Thymus (tissue), 11 donors: Measurements from ENCODE around the gene CMC4. TPM values are rescaled to one million over a fixed set of nuclear protein-coding genes. Genes with fewer than 3 reads are reported as not detected.

ENCODE experiments used
- DNase-seq, 9 donors: peaks; one replicate each; pipeline ENCODE4 v3.0.0-alpha.2; 2013; ENCODE audit warnings: low spot score in 9 of 9, low read depth in 6 of 9, missing footprints in 1 of 9
- H3K27ac ChIP-seq, 2 donors: one replicate each; pipeline ENCODE4 v1.5.1; 2013; ENCODE audit warnings: control low read depth in 1 of 2, low read depth in 1 of 2, low read length in 1 of 2, mild to moderate bottlenecking in 1 of 2, moderate library complexity in 1 of 2
- H3K27me3 ChIP-seq, 2 donors: one replicate each; pipeline ENCODE4 v1.5.1; 2013; ENCODE audit warnings: low read length in 1 of 2; ENCODE audit not compliant: control insufficient read depth in 2 of 2, insufficient read depth in 1 of 2
- H3K36me3 ChIP-seq, 2 donors: one replicate each; pipeline ENCODE4 v1.5.1; 2013; ENCODE audit warnings: low read length in 1 of 2, mild to moderate bottlenecking in 1 of 2, moderate library complexity in 1 of 2; ENCODE audit not compliant: control insufficient read depth in 2 of 2, insufficient read depth in 2 of 2
- H3K4me1 ChIP-seq, 2 donors: one replicate each; pipeline ENCODE4 v1.5.1; 2013; ENCODE audit warnings: low read length in 2 of 2; ENCODE audit not compliant: control insufficient read depth in 2 of 2, insufficient read depth in 2 of 2
- H3K4me3 ChIP-seq, 2 donors: one replicate each; pipeline ENCODE4 v1.5.1; 2013; ENCODE audit warnings: low read length in 2 of 2, control low read depth in 1 of 2, mild to moderate bottlenecking in 1 of 2
- H3K9me3 ChIP-seq, 2 donors: one replicate each; pipeline ENCODE4 v1.5.1; 2013; ENCODE audit warnings: low read length in 1 of 2, mild to moderate bottlenecking in 1 of 2; ENCODE audit not compliant: control insufficient read depth in 2 of 2, insufficient read depth in 1 of 2
- WGBS: extraction: QIAGEN DNeasy Blood & Tissue Kit; methylation state at CpG from one replicate; pipeline ENCODE4 v1.1.7; 2013; 5-methylcytosine and 5-hydroxymethylcytosine counted together
- polyA plus RNA-seq: library from polyadenylated mRNA; stranded (reverse); fragments of 200-250 nt; gene quantifications from one replicate; pipeline ENCODE4 v1.2.3, GENCODE V29; 2013
- total RNA-seq: library from RNA; stranded (reverse); fragments of 120-200 nt; gene quantifications from one replicate; pipeline ENCODE4 v1.2.4, GENCODE V29; 2013
- donor health status: healthy.

The CMC4 gene
- total and polyA plus RNA-seq, 2 donors: 9.0 to 26.3 TPM

DNA sequence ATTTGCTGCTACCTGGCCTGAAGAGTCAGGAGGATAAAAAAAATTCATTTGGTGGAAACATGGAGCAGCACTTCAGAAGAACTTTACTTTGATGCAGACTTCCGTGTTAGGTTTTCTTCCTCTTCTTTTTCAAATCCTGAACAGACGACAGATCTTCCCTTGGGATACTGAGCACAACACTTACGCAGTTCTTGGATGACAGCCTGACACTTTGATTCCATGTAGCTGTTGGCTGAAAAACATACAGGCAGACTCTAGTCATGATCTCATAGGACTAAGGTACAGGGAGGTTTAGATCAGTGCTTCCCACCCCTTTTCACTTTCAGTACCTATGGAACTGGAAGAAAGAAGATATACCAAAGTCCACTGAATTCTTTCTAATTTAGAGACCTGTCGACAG, 9.2 kb downstream of the CMC4 start:
- Histone ChIP-seq H3K4me1 (peaks cover 0 to 1% of the 10 kb centered on the region in 2 donors), H3K36me3 (peaks cover 0 to 6% of the 10 kb centered on the region in 2 donors), H3K9me3 (no peaks in the 10 kb centered on the region), H3K4me3 (no peak overlapping the region), H3K27me3 (no peaks in the 10 kb centered on the region), H3K27ac (no peak overlapping the region)
- no peak for DNase-seq
- WGBS: 97% methylated on average over 4 of the region's 4 CpGs

DNA sequence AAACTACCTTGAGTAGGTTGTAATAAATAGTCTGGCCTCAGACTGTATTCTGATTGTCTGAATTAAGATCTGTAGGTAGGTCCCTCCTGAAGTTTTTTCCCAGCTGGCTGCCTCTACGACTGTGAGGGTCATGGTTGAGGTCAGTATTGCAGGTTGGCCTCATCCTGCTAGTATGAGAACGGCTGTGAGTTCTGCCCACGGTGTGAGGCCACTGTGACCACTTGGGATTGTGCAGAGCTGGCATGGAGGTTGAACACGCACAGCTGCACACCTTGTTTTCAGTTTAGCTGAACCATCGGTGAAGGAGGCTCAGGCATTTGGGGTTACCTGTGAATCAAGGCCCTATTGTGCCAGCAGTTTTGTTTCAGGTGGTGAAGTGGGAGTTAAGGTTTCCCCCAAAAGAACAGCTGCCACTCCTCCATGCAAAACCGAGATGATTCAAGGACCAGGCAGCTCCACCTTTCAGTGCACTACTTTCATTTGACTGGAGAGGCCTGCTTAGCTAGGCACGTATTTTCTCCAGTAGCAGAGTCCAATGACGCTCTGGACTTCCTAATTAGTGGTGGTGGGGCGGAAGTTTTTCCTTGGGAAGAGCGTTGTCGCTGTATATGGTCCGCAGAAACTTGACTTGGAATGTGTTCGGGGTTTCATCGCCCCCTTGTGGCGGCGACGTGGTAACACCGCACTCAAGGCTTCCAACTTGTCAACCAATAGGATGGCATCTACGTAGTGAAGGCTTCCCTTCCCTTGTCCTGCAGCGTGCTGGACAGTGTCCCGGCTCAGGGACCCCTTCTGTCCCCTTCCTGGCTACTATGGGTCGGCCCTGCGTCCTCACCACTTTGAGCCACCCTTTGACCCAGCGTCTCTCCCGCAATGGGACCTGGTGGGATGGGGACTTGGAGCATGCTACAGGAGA, 13.8 kb downstream of the CMC4 start:
- peaks cover 0 to 13% of the 10 kb centered on the region in 2 donors for H3K36me3 ChIP-seq
- H3K27me3 ChIP-seq: no peaks in the 10 kb centered on the region
- H3K27ac ChIP-seq: no peak overlapping the region
- H3K4me3 ChIP-seq: no peak overlapping the region
- peaks cover 0 to 4% of the 10 kb centered on the region in 2 donors for H3K4me1 ChIP-seq
- DNase-seq: peak in 6 of 9 donors; percentile 23 to 68 (median 50)
- WGBS: 20% methylated on average over 23 of the region's 25 CpGs
- H3K9me3 ChIP-seq: no peaks in the 10 kb centered on the region

- no peak overlapping the region for H3K4me3 ChIP-seq
- 97% methylated on average over 1 of the region's 1 CpG for WGBS
- peak in 1 of 9 donors; percentile 11 for DNase-seq
- H3K27me3 ChIP-seq: no peaks in the 10 kb centered on the region
- no peak overlapping the region for H3K27ac ChIP-seq
- no peaks in the 10 kb centered on the region for H3K9me3 ChIP-seq
- H3K4me1 ChIP-seq: peaks cover 0 to 4% of the 10 kb centered on the region in 2 donors
- peaks cover 0 to 13% of the 10 kb centered on the region in 2 donors for H3K36me3 ChIP-seq
Measured at GRCh38 chrX:155056471-155056870, 14.5 kb downstream of the CMC4 start.

DNA sequence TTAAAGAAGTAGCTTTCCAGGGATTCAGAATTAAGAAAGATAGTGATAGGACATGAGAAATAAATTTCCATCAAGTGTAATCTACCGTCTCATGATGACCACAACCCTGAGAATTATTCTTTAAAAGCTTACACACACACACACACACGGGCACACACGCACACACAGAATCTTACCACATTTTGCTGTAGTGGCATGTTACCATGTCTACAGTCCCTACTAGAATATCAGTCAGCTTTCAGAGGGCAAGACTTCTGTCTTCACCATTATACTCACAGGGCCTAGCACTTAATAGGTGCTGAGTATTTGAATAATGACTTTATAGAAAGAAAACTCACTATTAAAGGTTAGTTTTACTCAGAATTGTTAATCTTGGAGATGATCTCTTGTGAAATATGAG, 15.4 kb downstream of the CMC4 start:
- H3K9me3 ChIP-seq: no peaks in the 10 kb centered on the region

GRCh38 chrX:155054255-155054654, 16.7 kb downstream of the CMC4 start:
- H3K36me3 ChIP-seq: peaks cover 0 to 10% of the 10 kb centered on the region in 2 donors
- no peaks in the 10 kb centered on the region for H3K9me3 ChIP-seq
- H3K4me3 ChIP-seq: no peak overlapping the region
- peaks cover 0 to 4% of the 10 kb centered on the region in 2 donors for H3K4me1 ChIP-seq
- no peak overlapping the region for H3K27ac ChIP-seq
- WGBS: 95% methylated on average over 4 of the region's 4 CpGs
- DNase-seq: no peak
- H3K27me3 ChIP-seq: no peaks in the 10 kb centered on the region

More for the DNA sequence above, 15.4 kb downstream of the CMC4 start:
- Histone ChIP-seq H3K4me3 (no peak overlapping the region), H3K27me3 (no peaks in the 10 kb centered on the region), H3K27ac (no peak overlapping the region), H3K4me1 (peaks cover 0 to 4% of the 10 kb centered on the region in 2 donors), H3K36me3 (peaks cover 0 to 10% of the 10 kb centered on the region in 2 donors)
- no peak for DNase-seq
- 98% methylated on average over 3 of the region's 3 CpGs for WGBS

DNA sequence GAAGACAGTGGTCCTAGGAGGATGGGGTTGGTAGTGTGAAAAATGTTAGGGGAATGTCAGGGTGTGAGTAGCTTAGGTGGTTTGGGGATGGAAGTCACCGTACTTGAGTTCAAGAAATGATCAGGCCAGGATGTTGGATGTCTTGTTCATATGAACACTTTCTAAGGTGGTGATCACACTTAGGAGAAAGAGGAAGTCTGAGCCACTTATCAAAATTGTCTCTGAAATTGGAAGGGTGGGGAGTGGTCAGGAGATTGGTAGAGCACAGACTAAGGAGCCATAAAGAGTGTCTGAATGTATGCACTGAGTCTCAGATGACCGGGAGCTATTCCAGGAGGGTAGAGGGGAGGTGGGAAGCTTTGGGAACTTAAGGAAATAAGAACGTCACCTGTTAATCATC, 17.3 kb downstream of the CMC4 start:
- Histone ChIP-seq H3K4me3 (no peak overlapping the region), H3K27me3 (no peaks in the 10 kb centered on the region), H3K36me3 (peaks cover 0 to 10% of the 10 kb centered on the region in 2 donors), H3K9me3 (no peaks in the 10 kb centered on the region), H3K4me1 (peaks cover 0 to 4% of the 10 kb centered on the region in 2 donors), H3K27ac (no peak overlapping the region)
- 96% methylated on average over 3 of the region's 3 CpGs for WGBS
- DNase-seq: no peak

- DNase-seq: no peak
- Histone ChIP-seq H3K4me1 (peaks cover 0 to 4% of the 10 kb centered on the region in 2 donors), H3K4me3 (no peak overlapping the region), H3K27ac (no peak overlapping the region), H3K36me3 (peaks cover 0 to 10% of the 10 kb centered on the region in 2 donors), H3K27me3 (no peaks in the 10 kb centered on the region), H3K9me3 (no peaks in the 10 kb centered on the region)
- WGBS: 93% methylated on average over 5 of the region's 5 CpGs
Measured at GRCh38 chrX:155052738-155053498, 18.0 kb downstream of the CMC4 start.

DNA sequence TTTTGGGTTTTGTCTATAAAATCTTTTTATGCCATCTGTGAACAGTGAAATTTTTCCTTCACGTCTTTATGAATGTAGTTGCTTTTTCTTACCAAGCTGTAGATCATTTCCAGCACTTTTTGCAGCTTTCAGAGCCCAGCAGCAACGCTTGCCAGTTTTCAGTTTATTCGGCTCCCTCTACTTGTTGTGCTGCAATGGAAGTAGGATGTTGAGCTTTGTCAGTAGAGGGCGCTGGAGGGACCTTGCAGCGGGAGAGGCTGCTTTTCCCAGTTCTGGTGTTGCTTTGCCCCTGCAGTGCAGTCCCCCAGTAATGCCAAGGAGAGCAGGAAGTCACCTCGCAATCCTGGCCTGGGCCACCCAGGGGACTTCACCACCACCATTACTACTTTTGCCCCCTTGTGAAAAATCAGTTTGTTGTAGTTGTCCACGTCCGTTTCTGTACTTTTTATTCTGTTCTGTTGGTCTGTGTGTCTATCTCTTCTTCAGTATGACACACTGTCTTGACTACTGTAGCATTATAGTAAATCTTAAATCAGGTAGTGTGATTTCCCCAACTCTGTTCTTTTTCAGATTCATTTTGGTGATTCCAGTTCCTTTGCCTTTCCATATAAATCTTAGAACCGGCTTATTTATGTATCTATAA, 21.8 kb downstream of the CMC4 start:
- Histone ChIP-seq H3K27ac (no peak overlapping the region), H3K4me3 (no peak overlapping the region), H3K9me3 (no peaks in the 10 kb centered on the region), H3K4me1 (no peaks in the 10 kb centered on the region), H3K36me3 (peaks cover 8 to 10% of the 10 kb centered on the region in 2 donors), H3K27me3 (no peaks in the 10 kb centered on the region)
- 56% methylated on average over 9 of the region's 9 CpGs for WGBS
- peak in 4 of 9 donors; percentile 30 to 60 (median 50) for DNase-seq
